Subcutaneous adipose tissue (tissue), 4 donors: ENCODE data around the gene FBXO8. TPM values are rescaled to one million over a fixed set of nuclear protein-coding genes. Genes with fewer than 3 reads are reported as not detected.

Experiments used
- total RNA-seq, 4 donors: library from RNA; depleted of rRNA; stranded (reverse); fragments of >200 nt; gene quantifications; one replicate each; pipeline ENCODE4 v1.1.0, GENCODE V29; 2016
- TF ChIP-seq, protein P1 (sequence below): fragments of 450-650 bp; IDR thresholded peaks from one replicate; pipeline ENCODE4 v1.5.1; 2016; ENCODE audit warnings: low read depth, mild to moderate bottlenecking, control low read depth, antibody characterized with exemption, moderate library complexity

The FBXO8 gene
- total RNA-seq, 4 donors from 2014 or later = 31.4 to 47.6 (median 40.1) TPM

DNA sequence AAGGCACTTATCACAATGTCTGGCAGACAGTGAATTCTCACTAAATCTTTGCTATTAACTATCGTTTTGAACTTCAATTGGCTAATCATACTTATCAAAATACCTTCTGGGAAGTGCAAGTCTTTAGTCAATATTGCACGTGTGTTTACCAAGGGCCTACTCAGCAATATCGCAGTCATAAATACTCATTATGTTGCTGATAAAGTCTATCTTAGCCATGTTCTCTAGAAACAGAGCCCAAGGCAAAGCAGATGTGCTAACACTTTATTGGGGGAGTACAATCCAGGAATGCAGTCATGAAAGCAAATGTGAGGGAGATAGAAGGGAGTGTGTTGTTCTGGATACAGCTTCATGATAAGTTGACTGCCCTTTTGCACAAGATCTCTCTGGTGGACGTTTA is 90.5 kb downstream of the FBXO8 start:
- TF ChIP-seq, protein P1, sequence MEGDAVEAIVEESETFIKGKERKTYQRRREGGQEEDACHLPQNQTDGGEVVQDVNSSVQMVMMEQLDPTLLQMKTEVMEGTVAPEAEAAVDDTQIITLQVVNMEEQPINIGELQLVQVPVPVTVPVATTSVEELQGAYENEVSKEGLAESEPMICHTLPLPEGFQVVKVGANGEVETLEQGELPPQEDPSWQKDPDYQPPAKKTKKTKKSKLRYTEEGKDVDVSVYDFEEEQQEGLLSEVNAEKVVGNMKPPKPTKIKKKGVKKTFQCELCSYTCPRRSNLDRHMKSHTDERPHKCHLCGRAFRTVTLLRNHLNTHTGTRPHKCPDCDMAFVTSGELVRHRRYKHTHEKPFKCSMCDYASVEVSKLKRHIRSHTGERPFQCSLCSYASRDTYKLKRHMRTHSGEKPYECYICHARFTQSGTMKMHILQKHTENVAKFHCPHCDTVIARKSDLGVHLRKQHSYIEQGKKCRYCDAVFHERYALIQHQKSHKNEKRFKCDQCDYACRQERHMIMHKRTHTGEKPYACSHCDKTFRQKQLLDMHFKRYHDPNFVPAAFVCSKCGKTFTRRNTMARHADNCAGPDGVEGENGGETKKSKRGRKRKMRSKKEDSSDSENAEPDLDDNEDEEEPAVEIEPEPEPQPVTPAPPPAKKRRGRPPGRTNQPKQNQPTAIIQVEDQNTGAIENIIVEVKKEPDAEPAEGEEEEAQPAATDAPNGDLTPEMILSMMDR = no peak

DNA sequence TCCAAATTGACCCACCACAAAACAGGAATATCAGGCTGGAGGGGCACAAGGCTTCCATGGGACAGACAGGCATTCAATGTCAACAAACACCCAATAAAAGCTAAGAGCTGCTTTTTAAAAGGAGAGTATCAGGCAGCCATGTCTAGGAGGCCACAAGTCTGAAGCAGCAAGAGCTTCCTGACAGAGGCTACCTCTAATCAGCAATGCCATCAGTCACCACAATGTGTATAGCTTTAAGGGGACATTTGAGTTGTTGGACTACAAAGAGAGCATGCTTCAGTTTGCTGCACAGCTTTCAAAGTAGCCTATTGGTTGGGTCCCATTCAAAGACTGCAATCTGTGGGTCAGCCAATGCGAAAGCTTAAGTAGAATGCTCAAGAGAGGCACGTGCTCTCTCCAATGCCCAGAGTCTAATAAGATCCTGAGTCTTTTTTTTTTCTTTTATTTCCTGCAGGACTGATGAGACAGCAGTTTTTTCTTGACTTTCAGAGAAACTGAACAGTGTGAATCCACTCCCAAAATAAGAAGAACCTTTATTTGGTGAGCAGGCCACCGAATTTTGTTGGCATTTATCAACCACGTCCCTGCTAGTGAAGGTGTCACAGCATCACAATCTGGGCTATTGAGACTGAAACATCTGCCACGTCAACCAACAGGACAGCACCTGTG is 92.5 kb downstream of the FBXO8 start:
- TF ChIP-seq, protein P1 = no peak

DNA sequence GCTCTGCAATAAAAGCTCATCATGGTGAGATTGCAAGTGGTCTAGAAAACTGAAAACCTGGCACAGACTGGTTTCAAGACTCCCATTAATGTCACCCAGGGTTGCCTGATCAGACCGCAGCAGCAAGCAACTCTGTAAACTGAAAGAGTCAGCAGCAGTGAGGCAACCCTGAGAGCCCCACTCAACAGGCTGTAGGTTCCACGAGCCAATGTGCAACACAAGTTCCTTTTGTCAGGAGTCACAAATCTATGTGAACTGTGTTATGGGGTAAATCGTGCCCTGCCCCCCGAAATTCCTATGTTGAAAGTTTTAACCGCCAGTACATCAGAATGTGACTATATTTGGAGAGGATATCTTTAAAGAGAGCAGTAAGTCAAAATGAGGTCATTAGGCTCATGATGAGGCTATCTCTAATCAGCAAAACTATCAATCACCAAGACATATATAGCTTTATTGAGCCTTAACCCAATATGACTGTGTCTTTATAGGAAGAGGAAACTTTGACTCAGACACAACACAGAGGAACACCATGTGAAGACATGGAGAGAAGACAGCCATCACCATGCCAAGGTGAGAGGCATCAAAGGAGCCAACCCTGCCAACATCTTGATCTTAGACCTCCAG is 94.0 kb downstream of the FBXO8 start:
- TF ChIP-seq, protein P1 = no peak

Other genes starting within 250 kb of the FBXO8 start
- gene CEP44, start 244 bp upstream of the FBXO8 start, total RNA-seq = 10 to 100 TPM; 14.7 to 18.7 (median 18.4) TPM
- gene HPGD, start 238.8 kb upstream of the FBXO8 start, total RNA-seq = 100 to 1,000 TPM in 2 of 4 donors, 10 to 100 TPM in 2; 20.5 to 167 (median 111) TPM